Small intestine (tissue), 7 donors: ENCODE results near the gene ZG16. TPM values are rescaled to one million over a fixed set of nuclear protein-coding genes. Genes with fewer than 3 reads are reported as not detected.

Source experiments
- DNase-seq, 2 donors: peaks; one replicate each; pipeline versions ENCODE4 v3.0.0 to v3.0.0-alpha.2; 2013
- FAIRE-seq: peaks from 2 replicates; lab custom pipeline; 2012; peaks lifted over from hg19 to GRCh38; lab: Jason Lieb, UNC
- H3K27ac ChIP-seq, 3 donors: one replicate each; pipeline ENCODE4 v1.5.1; 2013; ENCODE audit warnings: low read length in 2 of 3, mild to moderate bottlenecking in 2 of 3, control low read depth in 1 of 3, inconsistent platforms in 1 of 3, low read depth in 1 of 3, moderate library complexity in 1 of 3
- H3K27me3 ChIP-seq, 3 donors: one replicate each; pipeline ENCODE4 v1.6.1; 2013; ENCODE audit warnings: low read length in 3 of 3, inconsistent platforms in 1 of 3; ENCODE audit not compliant: control insufficient read depth in 3 of 3, insufficient read depth in 3 of 3
- H3K36me3 ChIP-seq, 3 donors: one replicate each; pipeline ENCODE4 v1.6.1; 2013; ENCODE audit warnings: low read length in 3 of 3, inconsistent platforms in 1 of 3, low read depth in 1 of 3, mild to moderate bottlenecking in 1 of 3, moderate library complexity in 1 of 3; ENCODE audit not compliant: control insufficient read depth in 3 of 3, insufficient read depth in 2 of 3
- H3K4me1 ChIP-seq, 3 donors: one replicate each; pipeline ENCODE4 v1.6.1; 2013; ENCODE audit warnings: low read length in 2 of 3, inconsistent platforms in 1 of 3, low read depth in 1 of 3, mild to moderate bottlenecking in 1 of 3, moderate library complexity in 1 of 3; ENCODE audit not compliant: control insufficient read depth in 3 of 3, insufficient read depth in 2 of 3
- H3K4me3 ChIP-seq, 3 donors: one replicate each; pipeline ENCODE4 v1.5.1; 2013; ENCODE audit warnings: low read length in 3 of 3, control low read depth in 1 of 3, inconsistent platforms in 1 of 3, low read depth in 1 of 3, mild to moderate bottlenecking in 1 of 3, moderate library complexity in 1 of 3
- H3K9me3 ChIP-seq, 2 donors: one replicate each; pipeline ENCODE4 v1.6.1; 2013; ENCODE audit warnings: low read depth in 1 of 2, low read length in 1 of 2; ENCODE audit not compliant: control insufficient read depth in 2 of 2, insufficient read depth in 1 of 2
- WGBS, 3 donors: extraction: QIAGEN DNeasy Blood & Tissue Kit; methylation state at CpG; one replicate each; pipeline ENCODE4 v1.1.7; 2013; 5-methylcytosine and 5-hydroxymethylcytosine counted together
- polyA plus RNA-seq, 4 donors: library from polyadenylated mRNA; stranded (reverse) in 3 of 4; unstranded in 1 of 4; fragments of 200-250 nt in 3 of 4; fragments of 120-200 nt in 1 of 4; gene quantifications; one replicate each; pipeline versions ENCODE4 v1.2.1 to v1.2.3, GENCODE V29; 2013
- donor health status: healthy with polysubstance abuse.
- donor health status: control.
- donor health status: control.
- donor health status: Bipolar disorder and iron deficiency.
- donor health status: healthy.

The ZG16 gene
- polyA plus RNA-seq, 4 donors, result 4.8 to 186 (median 47.4) TPM

GRCh38 chr16:29811896-29812665 lies 34.0 kb downstream of the ZG16 start, which contains the start of gene PRRT2:
Gene PRRT2, plus strand, starts transcription at chr16:29812193. Its CDS starts 862 bp downstream, at chr16:29813055.
- H3K36me3 ChIP-seq, result peaks cover 0 to 35% (median 0%) of the 10 kb centered on the region in 3 donors
- DNase-seq, result peak in 1 of 2 donors; percentile 67
- FAIRE-seq, result no peak
- no peaks in the 10 kb centered on the region for H3K9me3 ChIP-seq
- peak within 1 kb of the TSS; percentile 31 to 63 (median 54) for H3K4me3 ChIP-seq
- 2 to 5% (median 3%) methylated on average over 59 to 69 of the region's 69 CpGs for WGBS, 3 donors
- peak within 1 kb of the TSS; percentile 47 to 79 (median 75) for H3K27ac ChIP-seq
- peaks cover 0 to 21% (median 0%) of the 10 kb centered on the region in 3 donors for H3K27me3 ChIP-seq
- H3K4me1 ChIP-seq, result peaks cover 7 to 60% (median 18%) of the 10 kb centered on the region in 3 donors

DNA sequence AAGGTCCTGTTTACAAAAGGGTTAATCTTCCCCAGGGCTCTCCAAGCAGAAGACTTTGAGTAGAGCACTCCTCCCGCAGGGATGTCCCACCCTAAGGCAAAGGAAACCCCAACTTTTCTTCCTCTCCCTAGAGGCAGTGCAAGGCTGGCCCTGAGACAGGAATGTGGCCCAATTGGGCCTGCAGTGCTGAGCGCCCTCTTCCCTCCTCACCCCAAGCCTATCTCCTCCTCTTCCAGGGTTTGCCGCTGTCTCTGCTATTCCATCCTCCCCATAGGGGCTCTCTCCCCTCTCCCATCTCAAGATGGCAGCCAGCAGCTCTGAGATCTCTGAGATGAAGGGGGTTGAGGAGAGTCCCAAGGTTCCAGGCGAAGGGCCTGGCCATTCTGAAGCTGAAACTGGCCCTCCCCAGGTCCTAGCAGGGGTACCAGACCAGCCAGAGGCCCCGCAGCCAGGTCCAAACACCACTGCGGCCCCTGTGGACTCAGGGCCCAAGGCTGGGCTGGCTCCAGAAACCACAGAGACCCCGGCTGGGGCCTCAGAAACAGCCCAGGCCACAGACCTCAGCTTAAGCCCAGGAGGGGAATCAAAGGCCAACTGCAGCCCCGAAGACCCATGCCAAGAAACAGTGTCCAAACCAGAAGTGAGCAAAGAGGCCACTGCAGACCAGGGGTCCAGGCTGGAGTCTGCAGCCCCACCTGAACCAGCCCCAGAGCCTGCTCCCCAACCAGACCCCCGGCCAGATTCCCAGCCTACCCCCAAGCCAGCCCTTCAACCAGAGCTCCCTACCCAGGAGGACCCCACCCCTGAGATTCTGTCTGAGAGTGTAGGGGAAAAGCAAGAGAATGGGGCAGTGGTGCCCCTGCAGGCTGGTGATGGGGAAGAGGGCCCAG lies 34.9 kb downstream of the ZG16 start:
- Histone ChIP-seq H3K27me3 (peaks cover 0 to 21% (median 0%) of the 10 kb centered on the region in 3 donors), H3K9me3 (no peaks in the 10 kb centered on the region), H3K4me3 (peak overlapping the region in 1 of 3 donors; percentile 63), H3K27ac (peak overlapping the region in 1 of 3 donors; percentile 46), H3K4me1 (peaks cover 7 to 64% (median 18%) of the 10 kb centered on the region in 3 donors), H3K36me3 (peaks cover 0 to 34% (median 0%) of the 10 kb centered on the region in 3 donors)
- WGBS, 3 donors, result 71 to 75% (median 73%) methylated on average over 9 of the region's 9 CpGs
- no peak for DNase-seq
- FAIRE-seq, result no peak

DNA sequence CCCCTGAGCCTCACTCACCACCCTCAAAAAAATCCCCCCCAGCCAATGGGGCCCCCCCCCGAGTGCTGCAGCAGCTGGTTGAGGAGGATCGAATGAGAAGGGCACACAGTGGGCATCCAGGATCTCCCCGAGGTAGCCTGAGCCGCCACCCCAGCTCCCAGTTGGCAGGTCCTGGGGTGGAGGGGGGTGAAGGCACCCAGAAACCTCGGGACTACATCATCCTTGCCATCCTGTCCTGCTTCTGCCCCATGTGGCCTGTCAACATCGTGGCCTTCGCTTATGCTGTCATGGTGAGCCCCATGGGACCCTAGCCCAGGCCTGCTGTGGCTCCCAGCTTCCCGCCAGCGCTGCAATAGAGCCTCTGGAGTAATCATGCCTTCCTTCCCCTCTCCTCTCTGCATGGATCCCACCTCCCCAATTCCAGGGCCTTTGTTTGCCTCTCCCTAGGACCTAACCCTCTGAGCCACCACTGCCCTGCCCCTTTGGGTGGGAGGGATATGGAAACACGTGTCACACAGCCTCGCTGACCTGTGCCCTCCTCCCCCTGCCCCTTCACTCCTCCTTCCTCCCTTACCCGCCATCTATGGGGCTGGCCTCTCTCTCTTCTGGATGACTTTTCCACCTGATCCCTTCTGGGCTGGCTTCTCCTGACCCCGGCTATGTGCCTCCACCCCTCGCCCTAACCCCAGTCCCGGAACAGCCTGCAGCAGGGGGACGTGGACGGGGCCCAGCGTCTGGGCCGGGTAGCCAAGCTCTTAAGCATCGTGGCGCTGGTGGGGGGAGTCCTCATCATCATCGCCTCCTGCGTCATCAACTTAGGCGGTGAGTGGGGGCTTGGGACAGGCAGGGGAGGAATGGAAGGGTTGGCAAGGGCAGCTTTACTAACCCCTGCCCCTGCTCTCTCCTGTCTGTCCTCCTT lies 35.8 kb downstream of the ZG16 start:
- FAIRE-seq, result no peak
- Histone ChIP-seq H3K36me3 (peaks cover 0 to 33% (median 2%) of the 10 kb centered on the region in 3 donors), H3K4me3 (no peak overlapping the region), H3K27me3 (peaks cover 0 to 21% (median 0%) of the 10 kb centered on the region in 3 donors), H3K4me1 (peaks cover 7 to 58% (median 11%) of the 10 kb centered on the region in 3 donors), H3K27ac (no peak overlapping the region), H3K9me3 (no peaks in the 10 kb centered on the region)
- no peak for DNase-seq
- 72 to 79% (median 78%) methylated on average over 21 to 24 of the region's 24 CpGs for WGBS, 3 donors

DNA sequence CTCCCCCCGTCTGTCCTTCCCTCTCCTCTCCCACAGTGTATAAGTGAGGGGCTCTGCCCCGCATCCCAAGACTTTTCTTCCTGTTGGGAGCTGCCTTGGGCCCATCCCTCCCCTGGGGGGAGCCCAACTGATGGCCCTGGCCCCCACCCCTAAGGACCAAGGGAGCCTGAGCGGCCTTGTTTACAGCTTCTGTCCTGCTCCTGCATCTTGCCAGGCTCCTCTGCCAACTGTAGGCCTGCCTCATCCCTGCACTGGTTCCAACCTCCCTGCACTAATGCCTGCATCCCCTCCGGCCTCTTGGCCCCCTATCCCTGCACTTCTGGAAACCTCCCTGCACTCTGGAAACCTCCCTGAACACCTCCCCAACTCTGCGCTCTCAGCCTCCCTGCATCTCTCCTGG lies 36.5 kb downstream of the ZG16 start:
- no peak for FAIRE-seq
- no peak overlapping the region for H3K27ac ChIP-seq

GRCh38 chr16:29815032-29815721 lies 37.1 kb downstream of the ZG16 start:
- peaks cover 4 to 57% (median 11%) of the 10 kb centered on the region in 3 donors for H3K4me1 ChIP-seq
- peak overlapping the region in 2 of 3 donors; percentile 30 to 47 for H3K27ac ChIP-seq
- H3K9me3 ChIP-seq, result no peaks in the 10 kb centered on the region
- peaks cover 0 to 21% (median 0%) of the 10 kb centered on the region in 3 donors for H3K27me3 ChIP-seq
- WGBS, 3 donors, result 5 to 8% (median 6%) methylated on average over 39 of the region's 39 CpGs
- peak overlapping the region in 2 of 3 donors; percentile 5 to 93 for H3K4me3 ChIP-seq
- no peak for FAIRE-seq
- peaks cover 0 to 32% (median 2%) of the 10 kb centered on the region in 3 donors for H3K36me3 ChIP-seq
- DNase-seq, result no peak

More for the DNA sequence above, 36.5 kb downstream of the ZG16 start:
- Histone ChIP-seq H3K9me3 (no peaks in the 10 kb centered on the region), H3K27me3 (peaks cover 0 to 21% (median 0%) of the 10 kb centered on the region in 3 donors), H3K4me3 (no peak overlapping the region), H3K36me3 (peaks cover 0 to 33% (median 2%) of the 10 kb centered on the region in 3 donors), H3K4me1 (peaks cover 4 to 56% (median 7%) of the 10 kb centered on the region in 3 donors)
- WGBS, 3 donors, result 79 to 96% (median 85%) methylated on average over 5 of the region's 5 CpGs
- DNase-seq, result no peak

DNA sequence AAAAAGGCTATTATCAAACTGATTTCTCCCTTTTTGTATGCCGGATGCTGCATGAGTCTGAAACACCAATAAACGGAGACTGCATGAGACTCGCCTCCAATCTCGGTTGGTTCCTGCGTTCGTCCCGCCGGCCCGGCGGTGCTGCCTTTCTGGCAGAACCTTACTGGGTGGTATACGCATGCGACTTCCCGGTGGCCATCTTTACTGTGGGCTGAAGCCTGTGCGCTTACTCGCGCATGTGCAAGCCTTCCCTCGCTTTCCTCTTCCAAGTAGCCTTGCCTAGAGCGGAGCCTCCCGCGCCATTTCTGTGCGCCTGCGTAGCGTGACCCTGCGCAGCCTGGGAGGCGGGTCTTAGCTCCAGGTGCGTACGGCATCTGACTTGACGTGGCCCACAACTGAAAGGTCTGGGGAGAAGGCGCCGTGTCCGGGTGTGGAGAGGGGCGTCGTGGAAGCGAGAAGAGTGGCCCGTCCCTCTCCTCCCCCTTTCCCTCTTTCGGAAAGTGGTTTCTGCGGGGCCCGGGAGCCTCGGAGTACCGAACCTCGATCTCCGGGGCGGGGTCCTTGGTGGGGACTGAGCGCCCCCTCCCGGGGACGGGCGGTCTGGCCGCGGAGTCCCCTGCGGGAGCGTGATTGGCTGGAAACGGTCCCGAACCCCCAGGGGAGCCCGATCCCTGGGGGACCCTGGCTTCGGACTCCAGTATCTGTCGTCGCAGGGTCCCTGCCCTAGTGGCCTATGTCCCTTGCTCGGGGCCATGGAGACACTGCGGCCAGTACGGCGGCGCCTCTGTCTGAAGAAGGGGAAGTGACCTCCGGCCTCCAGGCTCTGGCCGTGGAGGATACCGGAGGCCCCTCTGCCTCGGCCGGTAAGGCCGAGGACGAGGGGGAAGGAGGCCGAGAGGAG lies 38.0 kb downstream of the ZG16 start, which contains the start of gene PAGR1:
PAGR1 (plus strand) TSS at position 360 of the 901 bp plus-strand sequence; CDS start at position 734, 374 bp downstream.
- WGBS, 3 donors, result 0 to 1% (median 1%) methylated on average over 66 to 70 of the region's 70 CpGs
- Histone ChIP-seq H3K36me3 (peaks cover 0 to 28% (median 2%) of the 10 kb centered on the region in 3 donors), H3K4me1 (peaks cover 2 to 51% (median 7%) of the 10 kb centered on the region in 3 donors), H3K4me3 (peak within 1 kb of the TSS; percentile 58 to 93 (median 62)), H3K27me3 (peaks cover 0 to 21% (median 0%) of the 10 kb centered on the region in 3 donors), H3K9me3 (no peaks in the 10 kb centered on the region), H3K27ac (peak within 1 kb of the TSS; percentile 80 to 97 (median 96))
- DNase-seq (peak; percentile 98 to 100), FAIRE-seq (no peak)
